ENCODE measurements around the gene CT45A9.
"Not testable (repeated sequence)": the region's sequence is repeated elsewhere in the genome, so short reads cannot be mapped to it uniquely, and the experiment has no call there.

CT45A9 gene

DNA sequence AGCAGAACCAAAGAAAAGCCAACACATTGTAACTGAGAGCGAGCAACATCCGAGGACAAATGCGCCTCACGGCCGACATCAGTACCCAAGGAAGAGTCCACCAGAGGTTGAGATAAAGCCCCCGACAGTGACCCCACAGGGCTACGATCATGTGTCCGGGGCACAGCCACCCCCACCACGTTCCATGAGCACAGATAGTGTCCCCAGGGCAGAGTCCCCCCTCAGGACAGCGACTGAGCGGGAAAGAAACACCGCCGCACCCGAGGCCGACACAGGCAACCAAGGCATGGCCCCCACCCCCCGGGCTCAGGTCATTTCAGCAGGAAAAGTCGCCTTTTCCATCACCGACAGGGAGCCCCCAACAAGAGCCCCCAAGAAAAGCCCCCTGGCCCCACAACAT is 16.6 kb upstream of the CT45A9 start:
- H2AFZ ChIP-seq (ENCODE audit: low read length); H4K91ac ChIP-seq (ENCODE audit: low read depth, low read length, poor library complexity); H3K4ac ChIP-seq (ENCODE audit: low read length); H3K27ac ChIP-seq (replicated peaks; ENCODE audit: low read length); H2BK5ac ChIP-seq (ENCODE audit: low read length); H2BK120ac ChIP-seq (ENCODE audit: low read depth, low read length); H2BK15ac ChIP-seq (ENCODE audit: low read length); H3K9ac ChIP-seq (ENCODE audit: low read depth, low read length, poor library complexity); H3K23ac ChIP-seq (ENCODE audit: low read depth, low read length, poor library complexity); DNase-seq (ENCODE audit: low spot score); H3K27me3 ChIP-seq (ENCODE audit: control insufficient read depth in 3 of 3, insufficient read depth in 3 of 3, low read depth in 1 of 3, low read length in 3 of 3); H3K9me3 ChIP-seq (replicated peaks in 1 of 2; ENCODE audit: control insufficient read depth in 2 of 2, insufficient read depth in 1 of 2, low read depth in 1 of 2, low read length in 2 of 2); H3K36me3 ChIP-seq (replicated peaks in 1 of 2; ENCODE audit: control insufficient read depth in 2 of 2, insufficient read depth in 2 of 2, low read length in 2 of 2); H3K18ac ChIP-seq (ENCODE audit: low read length); H3K4me1 ChIP-seq (ENCODE audit: control insufficient read depth in 2 of 2, insufficient read depth in 1 of 2, low read depth in 1 of 2, low read length in 2 of 2); H2AK5ac ChIP-seq (ENCODE audit: low read depth, low read length); H2BK12ac ChIP-seq (ENCODE audit: low read length); H3K14ac ChIP-seq (ENCODE audit: low read length); H3K4me2 ChIP-seq (ENCODE audit: insufficient read depth, low read length, poor library complexity, severe bottlenecking); H3K4me3 ChIP-seq (ENCODE audit: low read length in 2 of 2); H3K79me1 ChIP-seq (ENCODE audit: low read depth, low read length); H4K8ac ChIP-seq (ENCODE audit: low read depth, low read length): not testable (repeated sequence)
- WGBS, 2 donors (ENCODE audit: extremely low coverage in 2 of 2, insufficient read length in 2 of 2, insufficient replicate concordance in 1 of 2), result no CpG with 5 or more reads among the region's 18 CpGs

DNA sequence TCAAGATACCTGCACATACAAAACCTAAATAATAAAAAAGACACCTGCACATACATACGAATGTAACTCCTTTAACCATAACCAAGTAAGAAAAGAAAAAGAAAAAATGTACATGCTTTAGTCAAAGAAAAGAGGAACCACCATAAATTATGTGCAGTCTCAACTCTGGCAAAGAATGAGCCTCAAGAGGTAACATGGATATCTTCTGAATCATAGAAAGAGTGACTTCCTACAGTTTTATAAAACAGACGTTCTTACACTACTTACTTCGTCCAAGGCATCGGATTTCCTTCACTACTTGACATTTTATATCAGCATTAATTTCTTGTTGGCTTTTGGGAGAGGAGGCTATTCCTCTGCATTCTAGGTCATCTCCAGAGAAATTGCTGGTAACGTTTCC is 11.1 kb upstream of the CT45A9 start:
- WGBS, 2 donors (ENCODE audit: extremely low coverage in 2 of 2, insufficient read length in 2 of 2, insufficient replicate concordance in 1 of 2), result no CpG with 5 or more reads among the region's 5 CpGs
- not testable (repeated sequence) for DNase-seq (ENCODE audit: low spot score); H3K36me3 ChIP-seq (replicated peaks in 1 of 2; ENCODE audit: control insufficient read depth in 2 of 2, insufficient read depth in 2 of 2, low read length in 2 of 2); H3K18ac ChIP-seq (ENCODE audit: low read length); H4K8ac ChIP-seq (ENCODE audit: low read depth, low read length); H3K27me3 ChIP-seq (ENCODE audit: control insufficient read depth in 3 of 3, insufficient read depth in 3 of 3, low read depth in 1 of 3, low read length in 3 of 3); H3K9me3 ChIP-seq (replicated peaks in 1 of 2; ENCODE audit: control insufficient read depth in 2 of 2, insufficient read depth in 1 of 2, low read depth in 1 of 2, low read length in 2 of 2); H3K4me2 ChIP-seq (ENCODE audit: insufficient read depth, low read length, poor library complexity, severe bottlenecking); H3K4ac ChIP-seq (ENCODE audit: low read length); H3K4me1 ChIP-seq (ENCODE audit: control insufficient read depth in 2 of 2, insufficient read depth in 1 of 2, low read depth in 1 of 2, low read length in 2 of 2); H2BK15ac ChIP-seq (ENCODE audit: low read length); H3K27ac ChIP-seq (replicated peaks; ENCODE audit: low read length); H2BK5ac ChIP-seq (ENCODE audit: low read length); H3K23ac ChIP-seq (ENCODE audit: low read depth, low read length, poor library complexity); H3K4me3 ChIP-seq (ENCODE audit: low read length in 2 of 2); H4K91ac ChIP-seq (ENCODE audit: low read depth, low read length, poor library complexity); H3K79me1 ChIP-seq (ENCODE audit: low read depth, low read length); H3K14ac ChIP-seq (ENCODE audit: low read length); H3K9ac ChIP-seq (ENCODE audit: low read depth, low read length, poor library complexity); H2AFZ ChIP-seq (ENCODE audit: low read length); H2BK12ac ChIP-seq (ENCODE audit: low read length); H2BK120ac ChIP-seq (ENCODE audit: low read depth, low read length); H2AK5ac ChIP-seq (ENCODE audit: low read depth, low read length)

DNA sequence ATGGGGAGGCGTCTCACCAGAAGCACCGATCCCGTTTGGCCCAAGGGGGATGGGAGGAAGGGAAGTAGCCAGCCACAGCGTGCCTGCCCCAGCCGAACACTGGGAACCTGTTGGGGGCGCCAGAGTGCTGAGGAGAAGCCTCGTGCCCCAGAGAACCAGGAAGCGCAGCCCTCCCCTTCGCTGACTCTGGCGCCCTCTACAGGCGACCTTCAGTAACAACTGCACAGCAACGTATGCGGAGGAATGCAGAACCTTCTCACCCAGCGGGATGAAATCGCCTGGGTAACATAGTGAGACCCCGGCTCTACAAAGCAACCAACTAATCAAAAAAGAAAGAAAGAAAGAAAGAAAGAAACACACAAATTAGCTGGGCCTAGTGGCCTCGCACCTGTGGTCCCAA is 17.2 kb downstream of the CT45A9 start, which contains the start of gene CT45A8:
CT45A8 (minus strand) TSS at position 101 of the 400 bp plus-strand sequence. CDS start 3,755 bp downstream, outside the sequence.
- no CpG with 5 or more reads among the region's 17 CpGs for WGBS, 2 donors (ENCODE audit: extremely low coverage in 2 of 2, insufficient read length in 2 of 2, insufficient replicate concordance in 1 of 2)
- not testable (repeated sequence) for H2BK5ac ChIP-seq (ENCODE audit: low read length)

DNA sequence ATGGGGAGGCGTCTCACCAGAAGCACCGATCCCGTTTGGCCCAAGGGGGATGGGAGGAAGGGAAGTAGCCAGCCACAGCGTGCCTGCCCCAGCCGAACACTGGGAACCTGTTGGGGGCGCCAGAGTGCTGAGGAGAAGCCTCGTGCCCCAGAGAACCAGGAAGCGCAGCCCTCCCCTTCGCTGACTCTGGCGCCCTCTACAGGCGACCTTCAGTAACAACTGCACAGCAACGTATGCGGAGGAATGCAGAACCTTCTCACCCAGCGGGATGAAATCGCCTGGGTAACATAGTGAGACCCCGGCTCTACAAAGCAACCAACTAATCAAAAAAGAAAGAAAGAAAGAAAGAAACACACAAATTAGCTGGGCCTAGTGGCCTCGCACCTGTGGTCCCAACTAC is 34.4 kb downstream of the CT45A9 start, which contains the start of gene CT45A7:
CT45A7 (minus strand) TSS at position 101 of the 400 bp plus-strand sequence. CDS start 3,747 bp downstream, outside the sequence.
- H3K18ac ChIP-seq (ENCODE audit: low read length); H3K9ac ChIP-seq (ENCODE audit: low read depth, low read length, poor library complexity); H4K8ac ChIP-seq (ENCODE audit: low read depth, low read length); H2AFZ ChIP-seq (ENCODE audit: low read length); H2BK120ac ChIP-seq (ENCODE audit: low read depth, low read length); H3K4ac ChIP-seq (ENCODE audit: low read length); H3K27ac ChIP-seq (replicated peaks; ENCODE audit: low read length); H3K9me3 ChIP-seq (replicated peaks in 1 of 2; ENCODE audit: control insufficient read depth in 2 of 2, insufficient read depth in 1 of 2, low read depth in 1 of 2, low read length in 2 of 2); H3K4me1 ChIP-seq (ENCODE audit: control insufficient read depth in 2 of 2, insufficient read depth in 1 of 2, low read depth in 1 of 2, low read length in 2 of 2); H3K23ac ChIP-seq (ENCODE audit: low read depth, low read length, poor library complexity); H3K14ac ChIP-seq (ENCODE audit: low read length); H2BK12ac ChIP-seq (ENCODE audit: low read length); H3K4me2 ChIP-seq (ENCODE audit: insufficient read depth, low read length, poor library complexity, severe bottlenecking); H3K79me1 ChIP-seq (ENCODE audit: low read depth, low read length); H2BK15ac ChIP-seq (ENCODE audit: low read length); H3K36me3 ChIP-seq (replicated peaks in 1 of 2; ENCODE audit: control insufficient read depth in 2 of 2, insufficient read depth in 2 of 2, low read length in 2 of 2); H2BK5ac ChIP-seq (ENCODE audit: low read length); H3K4me3 ChIP-seq (ENCODE audit: low read length in 2 of 2); DNase-seq (ENCODE audit: low spot score); H3K27me3 ChIP-seq (ENCODE audit: control insufficient read depth in 3 of 3, insufficient read depth in 3 of 3, low read depth in 1 of 3, low read length in 3 of 3); H2AK5ac ChIP-seq (ENCODE audit: low read depth, low read length); H4K91ac ChIP-seq (ENCODE audit: low read depth, low read length, poor library complexity): not testable (repeated sequence)
- no CpG with 5 or more reads among the region's 17 CpGs for WGBS, 2 donors (ENCODE audit: extremely low coverage in 2 of 2, insufficient read length in 2 of 2, insufficient replicate concordance in 1 of 2)

More for the DNA sequence above, 17.2 kb downstream of the CT45A9 start, which contains the start of gene CT45A8:
- H2BK12ac ChIP-seq (ENCODE audit: low read length); H4K91ac ChIP-seq (ENCODE audit: low read depth, low read length, poor library complexity); H3K4ac ChIP-seq (ENCODE audit: low read length); H3K4me1 ChIP-seq (ENCODE audit: control insufficient read depth in 2 of 2, insufficient read depth in 1 of 2, low read depth in 1 of 2, low read length in 2 of 2); H3K36me3 ChIP-seq (replicated peaks in 1 of 2; ENCODE audit: control insufficient read depth in 2 of 2, insufficient read depth in 2 of 2, low read length in 2 of 2); H4K8ac ChIP-seq (ENCODE audit: low read depth, low read length); H3K9me3 ChIP-seq (replicated peaks in 1 of 2; ENCODE audit: control insufficient read depth in 2 of 2, insufficient read depth in 1 of 2, low read depth in 1 of 2, low read length in 2 of 2); H3K4me2 ChIP-seq (ENCODE audit: insufficient read depth, low read length, poor library complexity, severe bottlenecking); H3K4me3 ChIP-seq (ENCODE audit: low read length in 2 of 2); H3K23ac ChIP-seq (ENCODE audit: low read depth, low read length, poor library complexity); H2AK5ac ChIP-seq (ENCODE audit: low read depth, low read length); H2AFZ ChIP-seq (ENCODE audit: low read length); H3K18ac ChIP-seq (ENCODE audit: low read length); H2BK120ac ChIP-seq (ENCODE audit: low read depth, low read length); H3K9ac ChIP-seq (ENCODE audit: low read depth, low read length, poor library complexity); DNase-seq (ENCODE audit: low spot score); H3K27ac ChIP-seq (replicated peaks; ENCODE audit: low read length); H3K14ac ChIP-seq (ENCODE audit: low read length); H3K27me3 ChIP-seq (ENCODE audit: control insufficient read depth in 3 of 3, insufficient read depth in 3 of 3, low read depth in 1 of 3, low read length in 3 of 3); H3K79me1 ChIP-seq (ENCODE audit: low read depth, low read length); H2BK15ac ChIP-seq (ENCODE audit: low read length): not testable (repeated sequence)

All from neuronal stem cell (in vitro differentiated cells).